MM.1S (cell line): ENCODE measurements around the gene ZDHHC8.

Experiments
- EZH2 ChIP-seq: fragments of 300-600 bp; sonication (generic); optimal IDR thresholded peaks from 2 replicates; pipeline ENCODE3; 2017; ENCODE audit warnings: low read depth, mild to moderate bottlenecking, antibody characterized with exemption, low read length, mixed read lengths
- EZH2phosphoT487 ChIP-seq: fragments of 300-600 bp; sonication (generic); IDR thresholded peaks from 2 replicates; pipeline ENCODE4 v1.6.1; 2018; ENCODE audit warnings: antibody characterized with exemption, low read length
- TF ChIP-seq, protein P1 (sequence below): fragments of 300-600 bp; sonication (generic); IDR thresholded peaks from 2 replicates; pipeline ENCODE4 v1.5.1; 2016; ENCODE audit warnings: antibody characterized with exemption, low read length, mixed read lengths

DNA sequence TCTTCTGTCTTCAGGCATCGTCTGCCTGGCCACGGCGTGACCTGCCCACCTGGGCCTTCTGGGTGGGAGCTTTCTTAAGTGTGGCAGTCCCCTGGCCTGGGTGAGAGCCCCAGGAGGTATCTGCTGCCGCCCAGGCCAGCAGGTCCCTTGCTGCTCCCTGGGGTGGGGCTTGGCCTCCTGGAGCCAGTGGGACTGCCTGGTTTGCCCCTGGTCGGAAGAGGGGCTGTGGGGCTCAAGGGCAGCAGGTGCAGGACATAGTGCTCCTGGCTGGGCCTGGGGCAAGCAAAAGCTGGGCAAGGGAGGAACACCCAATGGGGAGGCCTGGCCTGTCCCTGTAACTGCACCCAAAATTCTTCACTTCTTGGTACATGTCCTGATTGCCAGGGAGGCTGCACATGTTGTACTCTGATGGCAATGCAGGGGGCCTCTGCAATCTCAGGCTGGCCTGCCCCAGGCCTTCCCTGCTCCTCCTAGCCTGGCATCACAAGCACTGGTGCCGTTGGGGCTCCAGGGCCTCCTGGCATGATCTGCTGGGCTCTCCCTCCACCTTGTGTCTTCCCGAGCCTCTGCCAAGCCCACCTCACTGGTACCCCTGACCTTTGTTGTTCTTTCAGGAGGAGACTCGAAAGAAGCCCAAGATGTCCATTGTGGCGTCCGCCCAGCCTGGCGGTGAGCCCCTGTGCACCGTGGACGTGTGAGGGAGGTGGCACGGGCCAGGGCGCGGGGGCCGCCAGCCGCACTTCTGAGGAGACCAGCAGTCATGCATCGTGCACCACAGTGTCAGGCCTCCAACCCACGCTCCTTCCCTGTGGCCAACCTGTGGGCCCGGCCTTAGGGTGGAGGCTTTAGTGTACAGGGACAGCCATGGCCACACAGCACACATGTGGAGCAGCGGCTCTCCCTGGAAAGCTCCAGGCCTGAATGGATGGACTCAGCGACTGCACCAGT lies 21.9 kb upstream of the ZDHHC8 start:
- TF ChIP-seq, protein P1, sequence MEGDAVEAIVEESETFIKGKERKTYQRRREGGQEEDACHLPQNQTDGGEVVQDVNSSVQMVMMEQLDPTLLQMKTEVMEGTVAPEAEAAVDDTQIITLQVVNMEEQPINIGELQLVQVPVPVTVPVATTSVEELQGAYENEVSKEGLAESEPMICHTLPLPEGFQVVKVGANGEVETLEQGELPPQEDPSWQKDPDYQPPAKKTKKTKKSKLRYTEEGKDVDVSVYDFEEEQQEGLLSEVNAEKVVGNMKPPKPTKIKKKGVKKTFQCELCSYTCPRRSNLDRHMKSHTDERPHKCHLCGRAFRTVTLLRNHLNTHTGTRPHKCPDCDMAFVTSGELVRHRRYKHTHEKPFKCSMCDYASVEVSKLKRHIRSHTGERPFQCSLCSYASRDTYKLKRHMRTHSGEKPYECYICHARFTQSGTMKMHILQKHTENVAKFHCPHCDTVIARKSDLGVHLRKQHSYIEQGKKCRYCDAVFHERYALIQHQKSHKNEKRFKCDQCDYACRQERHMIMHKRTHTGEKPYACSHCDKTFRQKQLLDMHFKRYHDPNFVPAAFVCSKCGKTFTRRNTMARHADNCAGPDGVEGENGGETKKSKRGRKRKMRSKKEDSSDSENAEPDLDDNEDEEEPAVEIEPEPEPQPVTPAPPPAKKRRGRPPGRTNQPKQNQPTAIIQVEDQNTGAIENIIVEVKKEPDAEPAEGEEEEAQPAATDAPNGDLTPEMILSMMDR: no peak
- no peak for TF ChIP-seq EZH2
- TF ChIP-seq EZH2phosphoT487: no peak
